ENCODE data around the gene EPN2. TPM values are rescaled to one million over a fixed set of nuclear protein-coding genes. Genes with fewer than 3 reads are reported as not detected.
"Not testable (repeated sequence)": the region's sequence is repeated elsewhere in the genome, so short reads cannot be mapped to it uniquely, and the experiment has no call there.

Gene EPN2
- total RNA-seq, 2 experiments from 2014 or later = 9.0 to 12.0 TPM

- intact Hi-C loops (cut with micrococcal nuclease) = no loop called here
- DNase-seq = peak; percentile 4
- Mint-ChIP-seq H3K4me3 (no peak overlapping the region), H3K27me3 (no peaks in the 10 kb centered on the region), H3K27ac (no peak overlapping the region), H3K36me3 (no peaks in the 10 kb centered on the region), H3K4me1 (ENCODE audit: low read depth) (no peaks in the 10 kb centered on the region), H3K9me3 (no peaks in the 10 kb centered on the region)
- POLR2A ChIA-PET = no interaction called here
- CTCF ChIA-PET = no interaction called here
These were observed 111.6 kb downstream of the EPN2 start for GRCh38 chr17:19348806-19349205.

GRCh38 chr17:19353401-19353800, 116.2 kb downstream of the EPN2 start:
- DNase-seq; H3K4me3 Mint-ChIP-seq; H3K4me1 Mint-ChIP-seq (ENCODE audit: low read depth); H3K36me3 Mint-ChIP-seq; POLR2A ChIA-PET; intact Hi-C loops (cut with micrococcal nuclease); H3K27me3 Mint-ChIP-seq; H3K27ac Mint-ChIP-seq; H3K9me3 Mint-ChIP-seq: not testable (repeated sequence)
- CTCF ChIA-PET = interaction anchor here (1.6 kb wide), 1 partner anchor 9 kb away, joined by 5 read pairs; the partner anchor contains the start of gene B9D1

- H3K4me3 Mint-ChIP-seq = no peak overlapping the region
- H3K36me3 Mint-ChIP-seq = no peaks in the 10 kb centered on the region
- intact Hi-C loops (cut with micrococcal nuclease) = no loop called here
- ChIA-PET CTCF (interaction anchor here (0.8 to 1.6 kb wide), 4 partner anchors 8 to 94 kb away, joined by 3 to 5 read pairs (median 3); partner anchors contain the start of gene B9D1), POLR2A (interaction anchor here (0.6 kb wide), 1 partner anchor 202 kb away, joined by 3 read pairs; no protein-coding TSS in a partner anchor)
- H3K27ac Mint-ChIP-seq = no peak overlapping the region
- DNase-seq = no peak
- peaks cover 8% of the 10 kb centered on the region for H3K27me3 Mint-ChIP-seq
- no peaks in the 10 kb centered on the region for H3K4me1 Mint-ChIP-seq (ENCODE audit: low read depth)
- no peaks in the 10 kb centered on the region for H3K9me3 Mint-ChIP-seq
These were observed 117.6 kb downstream of the EPN2 start for GRCh38 chr17:19354748-19355147.

GRCh38 chr17:19357351-19357750, 120.2 kb downstream of the EPN2 start:
- CTCF ChIA-PET = interaction anchor here (1.1 to 1.3 kb wide), 2 partner anchors 90 kb away, joined by 4 to 5 read pairs; no protein-coding TSS in a partner anchor
- H3K27ac Mint-ChIP-seq = no peak overlapping the region
- no peak overlapping the region for H3K4me3 Mint-ChIP-seq
- no peaks in the 10 kb centered on the region for H3K9me3 Mint-ChIP-seq
- DNase-seq = no peak
- no peaks in the 10 kb centered on the region for H3K36me3 Mint-ChIP-seq
- H3K27me3 Mint-ChIP-seq = peaks cover 8% of the 10 kb centered on the region
- H3K4me1 Mint-ChIP-seq (ENCODE audit: low read depth) = peaks cover 6% of the 10 kb centered on the region
- POLR2A ChIA-PET = no interaction called here
- intact Hi-C loops (cut with micrococcal nuclease) = no loop called here

- H3K4me3 Mint-ChIP-seq = no peak overlapping the region
- H3K27me3 Mint-ChIP-seq = peaks cover 8% of the 10 kb centered on the region
- no peaks in the 10 kb centered on the region for H3K36me3 Mint-ChIP-seq
- DNase-seq = no peak
- ChIA-PET POLR2A (no interaction called here), CTCF (interaction anchor here (1.3 kb wide), 1 partner anchor 89 kb away, joined by 4 read pairs; no protein-coding TSS in a partner anchor)
- intact Hi-C loops (cut with micrococcal nuclease) = no loop called here
- peaks cover 6% of the 10 kb centered on the region for H3K4me1 Mint-ChIP-seq (ENCODE audit: low read depth)
- no peaks in the 10 kb centered on the region for H3K9me3 Mint-ChIP-seq
- H3K27ac Mint-ChIP-seq = no peak overlapping the region
These were observed 120.6 kb downstream of the EPN2 start for GRCh38 chr17:19357761-19358160.

- no peak for DNase-seq
- no peak overlapping the region for H3K27ac Mint-ChIP-seq
- H3K4me1 Mint-ChIP-seq (ENCODE audit: low read depth) = peaks cover 8% of the 10 kb centered on the region
- POLR2A ChIA-PET = no interaction called here
- no peaks in the 10 kb centered on the region for H3K9me3 Mint-ChIP-seq
- peaks cover 7% of the 10 kb centered on the region for H3K27me3 Mint-ChIP-seq
- H3K4me3 Mint-ChIP-seq = no peak overlapping the region
- intact Hi-C loops (cut with micrococcal nuclease) = no loop called here
- no peaks in the 10 kb centered on the region for H3K36me3 Mint-ChIP-seq
- CTCF ChIA-PET = interaction anchor here (0.8 to 1.3 kb wide), 2 partner anchors 19 to 21 kb away, joined by 3 to 4 read pairs; partner anchors contain the start of gene MAPK7
These were observed 122.0 kb downstream of the EPN2 start for GRCh38 chr17:19359151-19359550.

GRCh38 chr17:19359856-19360255, 122.7 kb downstream of the EPN2 start:
- Mint-ChIP-seq H3K27ac (no peak overlapping the region), H3K4me3 (no peak overlapping the region), H3K9me3 (no peaks in the 10 kb centered on the region), H3K27me3 (peaks cover 4% of the 10 kb centered on the region), H3K36me3 (no peaks in the 10 kb centered on the region), H3K4me1 (ENCODE audit: low read depth) (peaks cover 8% of the 10 kb centered on the region)
- ChIA-PET POLR2A (no interaction called here), CTCF (interaction anchor here (0.8 kb wide), 1 partner anchor 18 kb away, joined by 3 read pairs; the partner anchor contains the start of gene MAPK7)
- intact Hi-C loops (cut with micrococcal nuclease) = loop anchor here (5.0 kb wide), 2 partner anchors 147 to 407 kb away; no protein-coding TSS in a partner anchor
- DNase-seq = no peak

GRCh38 chr17:19360772-19361171, 123.6 kb downstream of the EPN2 start:
- ChIA-PET POLR2A (no interaction called here), CTCF (interaction anchor here (5.9 kb wide), 1 partner anchor 87 kb away, joined by 164 read pairs; no protein-coding TSS in a partner anchor)
- H3K36me3 Mint-ChIP-seq = no peaks in the 10 kb centered on the region
- intact Hi-C loops (cut with micrococcal nuclease) = loop anchor here (5.0 kb wide), 2 partner anchors 147 to 407 kb away; no protein-coding TSS in a partner anchor
- peaks cover 4% of the 10 kb centered on the region for H3K27me3 Mint-ChIP-seq
- peaks cover 8% of the 10 kb centered on the region for H3K4me1 Mint-ChIP-seq (ENCODE audit: low read depth)
- no peak overlapping the region for H3K4me3 Mint-ChIP-seq
- no peak overlapping the region for H3K27ac Mint-ChIP-seq
- no peak for DNase-seq
- no peaks in the 10 kb centered on the region for H3K9me3 Mint-ChIP-seq

GRCh38 chr17:19361326-19361725, 124.2 kb downstream of the EPN2 start:
- intact Hi-C loops (cut with micrococcal nuclease) = loop anchor here (5.0 kb wide), 2 partner anchors 146 to 406 kb away; no protein-coding TSS in a partner anchor
- POLR2A ChIA-PET = no interaction called here

GRCh38 chr17:19361944-19362276, 124.7 kb downstream of the EPN2 start:
- POLR2A ChIA-PET = no interaction called here
- CTCF ChIA-PET = interaction anchor here (0.8 to 5.9 kb wide), 12 partner anchors 16 to 647 kb away, joined by 3 to 164 read pairs (median 7); partner anchors contain the start of genes ALDH3A2, MAPK7, RNF112 and SPECC1
- no peaks in the 10 kb centered on the region for H3K9me3 Mint-ChIP-seq
- no peak overlapping the region for H3K27ac Mint-ChIP-seq
- peaks cover 4% of the 10 kb centered on the region for H3K27me3 Mint-ChIP-seq
- DNase-seq = no peak
- peaks cover 8% of the 10 kb centered on the region for H3K4me1 Mint-ChIP-seq (ENCODE audit: low read depth)
- intact Hi-C loops (cut with micrococcal nuclease) = loop anchor here (1.0 to 5.0 kb wide), 4 partner anchors 16 to 405 kb away; partner anchors contain the start of gene MAPK7
- no peaks in the 10 kb centered on the region for H3K36me3 Mint-ChIP-seq
- peak overlapping the region; percentile 61 for H3K4me3 Mint-ChIP-seq

More at GRCh38 chr17:19361326-19361725, 124.2 kb downstream of the EPN2 start:
- peak overlapping the region; percentile 10 for H3K4me3 Mint-ChIP-seq
- no peak overlapping the region for H3K27ac Mint-ChIP-seq
- no peaks in the 10 kb centered on the region for H3K9me3 Mint-ChIP-seq
- H3K4me1 Mint-ChIP-seq (ENCODE audit: low read depth) = peaks cover 8% of the 10 kb centered on the region
- H3K36me3 Mint-ChIP-seq = no peaks in the 10 kb centered on the region
- DNase-seq = no peak
- H3K27me3 Mint-ChIP-seq = peaks cover 4% of the 10 kb centered on the region
- CTCF ChIA-PET = interaction anchor here (2.9 to 5.9 kb wide), 2 partner anchors 86 to 93 kb away, joined by 14 to 164 read pairs; no protein-coding TSS in a partner anchor

- Mint-ChIP-seq H3K27me3 (peaks cover 4% of the 10 kb centered on the region), H3K4me1 (ENCODE audit: low read depth) (peaks cover 8% of the 10 kb centered on the region), H3K4me3 (peak within 1 kb of the TSS; percentile 86), H3K9me3 (no peaks in the 10 kb centered on the region), H3K27ac (peak within 1 kb of the TSS; percentile 74), H3K36me3 (no peaks in the 10 kb centered on the region)
- POLR2A ChIA-PET = interaction anchor here (0.9 to 1.5 kb wide), 6 partner anchors 15 to 400 kb away, joined by 3 to 14 read pairs (median 3); partner anchors contain the start of genes ALDH3A2 and MAPK7
- CTCF ChIA-PET = interaction anchor here (0.5 to 5.9 kb wide), 49 partner anchors 9 to 646 kb away, joined by 3 to 164 read pairs (median 6); partner anchors contain the start of genes ALDH3A2, MAPK7, RNF112 and SPECC1
- intact Hi-C loops (cut with micrococcal nuclease) = loop anchor here (1.0 to 5.0 kb wide), 4 partner anchors 16 to 405 kb away; partner anchors contain the start of gene MAPK7
- DNase-seq = peak; percentile 96
These were observed 125.3 kb downstream of the EPN2 start, which contains the start of gene B9D1 for GRCh38 chr17:19362277-19363113. TSS of gene B9D1 (minus strand) at chr17:19362723. CDS start at chr17:19362569, 154 bp downstream.

- Mint-ChIP-seq H3K4me1 (ENCODE audit: low read depth) (peaks cover 8% of the 10 kb centered on the region), H3K9me3 (no peaks in the 10 kb centered on the region), H3K27ac (no peak overlapping the region), H3K27me3 (peaks cover 4% of the 10 kb centered on the region), H3K36me3 (no peaks in the 10 kb centered on the region), H3K4me3 (peak overlapping the region; percentile 86)
- ChIA-PET CTCF (interaction anchor here (0.7 to 5.9 kb wide), 45 partner anchors 9 to 413 kb away, joined by 3 to 164 read pairs (median 7); partner anchors contain the start of genes ALDH3A2, MAPK7 and RNF112), POLR2A (interaction anchor here (0.9 to 1.5 kb wide), 6 partner anchors 15 to 400 kb away, joined by 3 to 14 read pairs (median 3); partner anchors contain the start of genes ALDH3A2 and MAPK7)
- no peak for DNase-seq
- intact Hi-C loops (cut with micrococcal nuclease) = loop anchor here (5.0 kb wide), 2 partner anchors 144 to 404 kb away; no protein-coding TSS in a partner anchor
These were observed 125.9 kb downstream of the EPN2 start for GRCh38 chr17:19363114-19363438.

Measured in activated CD4-positive, alpha-beta memory T cell treated with anti-CD3 and anti-CD28 coated beads for 36 hours (primary cell).